ENCODE data around the gene CDK14.

DNA sequence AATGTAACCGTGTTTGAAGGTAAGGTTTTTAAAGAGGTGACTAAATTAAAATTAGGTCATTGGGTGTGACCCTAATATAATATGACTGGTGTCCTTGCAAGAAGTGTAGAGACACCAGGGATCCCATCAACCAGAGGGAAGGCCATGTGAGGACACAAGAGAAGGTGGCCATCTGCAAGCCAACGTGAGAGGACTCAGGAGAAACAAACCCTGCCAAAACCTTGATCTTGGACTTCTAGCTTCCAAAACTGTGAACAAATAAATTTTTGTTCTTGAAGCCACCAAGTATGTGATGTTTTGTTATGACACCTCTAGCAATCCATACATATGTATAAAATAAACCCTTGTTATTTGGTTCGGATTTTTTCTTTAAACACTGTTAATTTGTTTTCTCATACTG is 144.3 kb downstream of the CDK14 start:
- TF ChIP-seq, protein P1, sequence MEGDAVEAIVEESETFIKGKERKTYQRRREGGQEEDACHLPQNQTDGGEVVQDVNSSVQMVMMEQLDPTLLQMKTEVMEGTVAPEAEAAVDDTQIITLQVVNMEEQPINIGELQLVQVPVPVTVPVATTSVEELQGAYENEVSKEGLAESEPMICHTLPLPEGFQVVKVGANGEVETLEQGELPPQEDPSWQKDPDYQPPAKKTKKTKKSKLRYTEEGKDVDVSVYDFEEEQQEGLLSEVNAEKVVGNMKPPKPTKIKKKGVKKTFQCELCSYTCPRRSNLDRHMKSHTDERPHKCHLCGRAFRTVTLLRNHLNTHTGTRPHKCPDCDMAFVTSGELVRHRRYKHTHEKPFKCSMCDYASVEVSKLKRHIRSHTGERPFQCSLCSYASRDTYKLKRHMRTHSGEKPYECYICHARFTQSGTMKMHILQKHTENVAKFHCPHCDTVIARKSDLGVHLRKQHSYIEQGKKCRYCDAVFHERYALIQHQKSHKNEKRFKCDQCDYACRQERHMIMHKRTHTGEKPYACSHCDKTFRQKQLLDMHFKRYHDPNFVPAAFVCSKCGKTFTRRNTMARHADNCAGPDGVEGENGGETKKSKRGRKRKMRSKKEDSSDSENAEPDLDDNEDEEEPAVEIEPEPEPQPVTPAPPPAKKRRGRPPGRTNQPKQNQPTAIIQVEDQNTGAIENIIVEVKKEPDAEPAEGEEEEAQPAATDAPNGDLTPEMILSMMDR (IDR thresholded peaks at IDR 0.05): no peak
- TF ChIP-seq POLR2A (IDR thresholded peaks at IDR 0.05): no peak
